ENCODE results near the gene DNM3.

DNA sequence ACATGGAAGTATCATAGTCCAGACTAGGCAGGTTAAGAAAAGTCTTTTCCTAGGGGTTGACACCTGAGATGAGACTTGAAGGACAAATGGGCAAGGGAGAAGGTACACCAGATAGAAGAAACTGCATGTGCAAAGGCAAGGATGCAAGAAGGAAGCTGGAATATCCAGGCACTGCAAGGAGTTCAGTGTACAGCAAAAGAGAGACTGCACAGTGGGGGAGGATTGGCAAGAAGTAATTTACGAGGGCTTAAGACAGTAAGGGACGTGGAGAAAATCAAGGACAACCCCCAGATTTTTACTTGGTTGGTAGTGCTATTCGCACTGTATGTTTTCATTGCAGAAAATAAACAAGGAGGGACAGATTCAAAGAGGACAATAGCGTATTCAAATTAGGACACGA lies 58.5 kb downstream of the DNM3 start:
- TF ChIP-seq FOXM1 (IDR thresholded peaks at IDR 0.05; ENCODE audit: borderline replicate concordance) (no peak), ELF4 (IDR thresholded peaks at IDR 0.05) (no peak), SP1 (IDR thresholded peaks at IDR 0.05) (no peak), L3MBTL2 (conservative IDR thresholded peaks at IDR 0.05) (no peak), SUZ12 (IDR thresholded peaks at IDR 0.05) (no peak), PKNOX1 (IDR thresholded peaks at IDR 0.05) (no peak), ARNT (IDR thresholded peaks at IDR 0.05) (no peak)
